H1 (cell line): ENCODE results near the gene MALT1. TPM values are rescaled to one million over a fixed set of nuclear protein-coding genes. Genes with fewer than 3 reads are reported as not detected.

Experiments
- CTCF ChIA-PET: fragments of 300-600 bp; sonication (Branson Sonifier 250); formaldehyde crosslinking; loops from one replicate; lab custom pipeline; 2021; ENCODE audit not compliant: partially characterized antibody; lab: Charles Lee
- POLR2A ChIA-PET: fragments of 300-600 bp; sonication (Branson Sonifier 250); formaldehyde crosslinking; loops from one replicate; lab custom pipeline; 2021; ENCODE audit warnings: inconsistent platforms; ENCODE audit not compliant: partially characterized antibody; lab: Charles Lee
- DNase-seq, 2 experiments: peaks; one replicate each; pipeline versions ENCODE4 v3.0.0 to v3.0.0-alpha.2; 2010 to 2022; ENCODE audit warnings: low spot score in 2 of 2, low read depth in 1 of 2, mixed read lengths in 1 of 2
- FAIRE-seq: peaks from 2 replicates; lab custom pipeline; 2011; peaks lifted over from hg19 to GRCh38; lab: Jason Lieb, UNC
- H2AFZ ChIP-seq: 2 replicates; pipeline ENCODE4 v1.8.1; 2012; ENCODE audit warnings: low read length, inconsistent platforms
- H2AK5ac ChIP-seq: 2 replicates; pipeline ENCODE4 v1.6.1; 2013; ENCODE audit warnings: low read depth, low read length
- H2BK120ac ChIP-seq: replicated peaks from 2 replicates; pipeline ENCODE3; 2013; ENCODE audit warnings: low read depth, low read length, inconsistent platforms
- H2BK12ac ChIP-seq: 2 replicates; pipeline ENCODE4 v1.6.1; 2013; ENCODE audit warnings: low read depth, low read length
- H2BK15ac ChIP-seq: 2 replicates; pipeline ENCODE4 v1.6.1; 2013; ENCODE audit warnings: low read length
- H2BK20ac ChIP-seq: 2 replicates; pipeline ENCODE4 v1.6.1; 2013; ENCODE audit warnings: low read length
- H2BK5ac ChIP-seq: 2 replicates; pipeline ENCODE4 v1.6.1; 2013; ENCODE audit warnings: low read depth, low read length
- H3K14ac ChIP-seq: 2 replicates; pipeline ENCODE4 v1.6.1; 2013; ENCODE audit warnings: inconsistent platforms; ENCODE audit not compliant: insufficient read length
- H3K18ac ChIP-seq: 2 replicates; pipeline ENCODE4 v1.6.1; 2013; ENCODE audit warnings: low read length; ENCODE audit errors: extremely low read depth
- H3K23ac ChIP-seq: 2 replicates; pipeline ENCODE4 v1.6.1; 2013; ENCODE audit warnings: inconsistent platforms; ENCODE audit not compliant: insufficient read length
- H3K23me2 ChIP-seq: 2 replicates; pipeline ENCODE4 v1.6.1; 2013; ENCODE audit warnings: low read depth, low read length
- H3K27ac ChIP-seq: 2 replicates; pipeline ENCODE4 v1.6.1; 2011; ENCODE audit warnings: low read depth, low read length, inconsistent platforms
- H3K27me3 ChIP-seq, 4 experiments: replicated peaks in 1 of 4; 1 replicate in 1 of 4; 2 replicates in 3 of 4; pipeline versions ENCODE4 v1.6.1 to v1.8.1; 2011 to 2013; ENCODE audit warnings: low read length in 3 of 4, mild to moderate bottlenecking in 3 of 4, inconsistent platforms in 2 of 4, mixed read lengths in 2 of 4, moderate library complexity in 1 of 4; ENCODE audit not compliant: control insufficient read depth in 3 of 4, insufficient read depth in 3 of 4; ENCODE audit errors: extremely low read depth in 1 of 4
- H3K36me3 ChIP-seq, 4 experiments: 2 replicates each; pipeline versions ENCODE4 v1.6.1 to v1.8.1; 2011 to 2013; ENCODE audit warnings: mild to moderate bottlenecking in 4 of 4, low read length in 3 of 4, moderate library complexity in 2 of 4, control low read depth in 1 of 4, inconsistent platforms in 1 of 4; ENCODE audit not compliant: insufficient read depth in 4 of 4, control insufficient read depth in 2 of 4
- H3K4ac ChIP-seq: replicated peaks from 2 replicates; pipeline ENCODE3; 2013; ENCODE audit warnings: low read length, low read depth, mixed read lengths, inconsistent platforms; ENCODE audit not compliant: insufficient read length
- H3K4me1 ChIP-seq, 4 experiments: replicated peaks in 1 of 4; 1 replicate in 1 of 4; 2 replicates in 3 of 4; pipeline versions ENCODE4 v1.6.1 to v1.8.1; 2011 to 2013; ENCODE audit warnings: low read length in 3 of 4, inconsistent platforms in 2 of 4, mixed read lengths in 1 of 4; ENCODE audit not compliant: insufficient read depth in 4 of 4, control insufficient read depth in 3 of 4
- H3K4me2 ChIP-seq, 2 experiments: 2 replicates each; pipeline versions ENCODE4 v1.6.1 to v1.8.1; 2011 to 2013; ENCODE audit warnings: low read depth in 2 of 2, low read length in 2 of 2, control low read depth in 1 of 2, inconsistent platforms in 1 of 2, mild to moderate bottlenecking in 1 of 2; ENCODE audit not compliant: insufficient read depth in 1 of 2
- H3K4me3 ChIP-seq, 4 experiments: fragments of 200-600, 300-600 bp in 1 of 4; sonication (generic), shearing (Covaris generic), sonication (Bioruptor Twin) in 1 of 4; 2 replicates each; pipeline versions ENCODE4 v1.5.1 to v1.8.1; 2011 to 2016; ENCODE audit warnings: low read length in 4 of 4, low read depth in 3 of 4, control low read depth in 2 of 4, inconsistent platforms in 2 of 4, mild to moderate bottlenecking in 2 of 4, mixed read lengths in 1 of 4, moderate library complexity in 1 of 4; ENCODE audit not compliant: insufficient read depth in 2 of 4; ENCODE audit errors: extremely low read depth in 1 of 4
- H3K56ac ChIP-seq: replicated peaks from 2 replicates; pipeline ENCODE3; 2013; ENCODE audit warnings: low read depth, mild to moderate bottlenecking, mixed read lengths, low read length, inconsistent platforms; ENCODE audit not compliant: insufficient read length
- H3K79me1 ChIP-seq: 2 replicates; pipeline ENCODE4 v1.6.1; 2013; ENCODE audit warnings: low read depth, low read length, control low read depth
- H3K79me2 ChIP-seq, 2 experiments: 2 replicates each; pipeline versions ENCODE4 v1.6.1 to v1.8.1; 2012 to 2013; ENCODE audit warnings: low read length in 2 of 2, mild to moderate bottlenecking in 2 of 2, inconsistent platforms in 1 of 2; ENCODE audit not compliant: insufficient read depth in 2 of 2, control insufficient read depth in 1 of 2
- H3K9ac ChIP-seq, 4 experiments: replicated peaks in 1 of 4; 1 replicate in 1 of 4; 2 replicates in 3 of 4; pipeline versions ENCODE4 v1.6.1 to v1.8.1; 2011 to 2013; ENCODE audit warnings: low read depth in 3 of 4, low read length in 3 of 4, control low read depth in 2 of 4, mild to moderate bottlenecking in 2 of 4, moderate library complexity in 2 of 4, inconsistent platforms in 1 of 4; ENCODE audit errors: extremely low read depth in 1 of 4
- H3K9me3 ChIP-seq, 2 experiments: 2 replicates each; pipeline versions ENCODE4 v1.6.1 to v1.8.1; 2012 to 2013; ENCODE audit warnings: mild to moderate bottlenecking in 2 of 2, moderate library complexity in 2 of 2, control low read depth in 1 of 2, inconsistent platforms in 1 of 2, low read depth in 1 of 2, low read length in 1 of 2, mixed read lengths in 1 of 2; ENCODE audit not compliant: insufficient read depth in 2 of 2
- H4K20me1 ChIP-seq, 2 experiments: replicated peaks in 1 of 2; 2 replicates each; pipeline versions ENCODE3 to v1.8.1; 2011 to 2013; ENCODE audit warnings: inconsistent platforms in 2 of 2, low read length in 2 of 2, mild to moderate bottlenecking in 1 of 2; ENCODE audit not compliant: insufficient read depth in 2 of 2, control insufficient read depth in 1 of 2
- H4K5ac ChIP-seq: 2 replicates; pipeline ENCODE4 v1.6.1; 2013; ENCODE audit warnings: low read length, low read depth, mixed read lengths, inconsistent platforms; ENCODE audit not compliant: insufficient read length
- H4K8ac ChIP-seq: 2 replicates; pipeline ENCODE4 v1.8.0; 2013; ENCODE audit warnings: mild to moderate bottlenecking, moderate library complexity, low read length, inconsistent platforms; ENCODE audit not compliant: insufficient read depth; ENCODE audit errors: extremely low read depth
- H4K91ac ChIP-seq: replicated peaks from 2 replicates; pipeline ENCODE3; 2013; ENCODE audit warnings: low read length, mixed read lengths, inconsistent platforms; ENCODE audit not compliant: insufficient read length
- RXRA ChIP-seq: IDR thresholded peaks from 2 replicates; pipeline ENCODE4 v1.6.1; 2011; ENCODE audit warnings: low read depth, mild to moderate bottlenecking, low read length, moderate library complexity; ENCODE audit not compliant: insufficient read depth
- SUZ12 ChIP-seq: fragments of 200-600 bp; sonication (generic); IDR thresholded peaks from 2 replicates; pipeline ENCODE4 v1.6.1; 2012; ENCODE audit warnings: mild to moderate bottlenecking, inconsistent platforms, low read length, moderate library complexity, mixed read lengths
- WGBS, 2 experiments: shearing (Covaris generic) in 1 of 2; methylation state at CpG; one replicate each; pipeline versions ENCODE4 v1.1.6 to v1.1.7; 2013 to 2015; ENCODE audit warnings: low lambda C conversion rate in 2 of 2, mixed read lengths in 2 of 2, inconsistent platforms in 1 of 2, low coverage in 1 of 2, missing lambda C conversion rate in 1 of 2; ENCODE audit not compliant: insufficient replicate concordance in 2 of 2, insufficient coverage in 1 of 2, insufficient read length in 1 of 2; ENCODE audit errors: extremely low coverage in 1 of 2, missing lambda C conversion rate in 1 of 2; 5-methylcytosine and 5-hydroxymethylcytosine counted together
- polyA plus RNA-seq, 7 experiments: library from polyadenylated mRNA; depleted of rRNA in 3 of 7; stranded (reverse) in 5 of 7; unstranded in 2 of 7; fragments of >200 nt in 5 of 7; fragments of 200-250 nt in 2 of 7; gene quantifications; 1 replicate in 5 of 7; 2 replicates in 1 of 7; 4 replicates in 1 of 7; pipeline versions ENCODE4 v1.2.1 to v1.2.3, GENCODE V29; 2011 to 2013; ENCODE audit warnings: missing spikeins in 2 of 7, mixed read lengths in 2 of 7
- total RNA-seq: library from RNA; stranded (reverse); fragmentation: NEBNext Ultra II Directional; extraction: Animal tissue kit (Norgen Biotek cat#: 25700); gene quantifications from 2 replicates; pipeline ENCODE4 v1.2.1, GENCODE V29; 2021
- TF ChIP-seq, protein P1 (sequence below): IDR thresholded peaks from 2 replicates; pipeline ENCODE4 v1.6.1; 2012; ENCODE audit warnings: inconsistent platforms

The MALT1 gene
- total and polyA plus RNA-seq, 2 of the 8 experiments (the other 6 are each of a cell fraction or from before 2014, with no cell fraction given), result 10.7 to 25.9 TPM

DNA sequence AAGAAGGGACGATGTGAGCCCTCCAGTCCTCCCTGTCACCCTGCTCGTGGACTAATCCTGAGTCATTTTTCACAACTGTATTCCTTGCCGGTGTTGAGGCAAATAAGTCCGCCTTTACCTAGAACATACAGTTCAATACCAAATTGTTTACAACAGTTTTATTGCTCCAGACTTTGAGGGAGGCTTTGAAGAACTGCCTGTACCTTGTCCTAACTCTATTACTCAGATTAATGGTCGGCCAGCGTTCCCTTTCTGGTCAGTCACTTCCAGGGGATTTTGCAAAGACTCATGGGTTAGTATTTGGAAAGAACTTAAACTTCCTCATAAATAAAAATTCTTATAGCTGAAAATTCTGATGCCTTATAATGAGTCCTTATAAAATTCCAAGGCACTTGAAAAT is 108.3 kb downstream of the MALT1 start:
- Histone ChIP-seq H2BK120ac (no peak overlapping the region), H3K27ac (no peak overlapping the region), H3K36me3 (no peaks in the 10 kb centered on the region), H3K79me2 (no peaks in the 10 kb centered on the region), H2BK5ac (no peak overlapping the region), H3K4me2 (no peak overlapping the region), H3K23me2 (no peaks in the 10 kb centered on the region; the same call in 1 of the 2 replicates), H3K9ac (no peak overlapping the region), H2BK15ac (no peak overlapping the region), H3K4ac (no peak overlapping the region), H2AK5ac (no peak overlapping the region), H2BK20ac (no peak overlapping the region), H3K4me3 (no peak overlapping the region), H4K91ac (no peak overlapping the region), H4K20me1 (no peaks in the 10 kb centered on the region), H4K8ac (no peak overlapping the region), H3K9me3 (no peaks in the 10 kb centered on the region), H4K5ac (no peak overlapping the region), H3K56ac (no peak overlapping the region), H3K18ac (no peak overlapping the region), H3K4me1 (peaks cover 2 to 7% (median 4%) of the 10 kb centered on the region in 4 experiments; a peak in 4 of 7 replicates), H2AFZ (peak overlapping the region; percentile 85; the same call in 1 of the 2 replicates), H3K23ac (no peak overlapping the region), H2BK12ac (no peak overlapping the region), H3K79me1 (no peaks in the 10 kb centered on the region), H3K27me3 (no peaks in the 10 kb centered on the region), H3K14ac (no peak overlapping the region)
- ChIA-PET CTCF (interaction anchor here (0.6 to 26.9 kb wide), 8 partner anchors 10 to 305 kb away, joined by 3 to 591 read pairs (median 4); no protein-coding TSS in a partner anchor), POLR2A (interaction anchor here (2.2 to 6.5 kb wide), 2 partner anchors 84 to 278 kb away, joined by 5 to 34 read pairs; partner anchors contain the start of gene ZNF532)
- FAIRE-seq (no peak), DNase-seq (no peak)
- TF ChIP-seq, protein P1, sequence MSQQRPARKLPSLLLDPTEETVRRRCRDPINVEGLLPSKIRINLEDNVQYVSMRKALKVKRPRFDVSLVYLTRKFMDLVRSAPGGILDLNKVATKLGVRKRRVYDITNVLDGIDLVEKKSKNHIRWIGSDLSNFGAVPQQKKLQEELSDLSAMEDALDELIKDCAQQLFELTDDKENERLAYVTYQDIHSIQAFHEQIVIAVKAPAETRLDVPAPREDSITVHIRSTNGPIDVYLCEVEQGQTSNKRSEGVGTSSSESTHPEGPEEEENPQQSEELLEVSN, result no peak
- TF ChIP-seq SUZ12 (no peak), RXRA (no peak)
- WGBS, 2 experiments, result 91% methylated on average over 6 of the region's 6 CpGs; no CpG with 5 or more reads in 1 of the 2 experiments
